Activated CD8-positive, alpha-beta memory T cell treated with anti-CD3 and anti-CD28 coated beads for 36 hours (primary cell): Measurements from ENCODE around the gene GMEB2. TPM values are rescaled to one million over a fixed set of nuclear protein-coding genes. Genes with fewer than 3 reads are reported as not detected.
"Not testable (repeated sequence)": the region's sequence is repeated elsewhere in the genome, so short reads cannot be mapped to it uniquely, and the experiment has no call there.

ENCODE experiments used
- CTCF ChIA-PET: fragments of 350-600 bp; sonication (Branson Sonifier 250); formaldehyde crosslinking; loops from one replicate; lab custom pipeline; 2021; ENCODE audit warnings: antibody characterized with exemption; lab: Charles Lee
- POLR2A ChIA-PET: fragments of 350-600 bp; sonication (Branson Sonifier 250); formaldehyde crosslinking; loops from one replicate; lab custom pipeline; 2021; ENCODE audit warnings: antibody characterized with exemption; lab: Charles Lee
- total RNA-seq, 2 experiments: library from RNA; stranded (reverse); gene quantifications; one replicate each; pipeline ENCODE4 v1.2.3, GENCODE V29; 2021

GMEB2 gene
- total RNA-seq, 2 experiments from 2014 or later = 12.7 to 13.3 TPM

GRCh38 chr20:63659370-63659769, 32.5 kb upstream of the GMEB2 start:
- ChIA-PET POLR2A (no interaction called here), CTCF (no interaction called here)

- ChIA-PET CTCF (interaction anchor here (0.8 to 1.6 kb wide), 6 partner anchors 11 to 297 kb away, joined by 3 to 8 read pairs (median 3); partner anchors contain the start of genes PTK6 and UCKL1), POLR2A (interaction anchor here (0.8 to 1.7 kb wide), 7 partner anchors 17 to 206 kb away, joined by 3 to 10 read pairs (median 4); partner anchors contain the start of genes GMEB2, PPDPF, PTK6 and TPD52L2)
Measured at GRCh38 chr20:63658749-63659187, 31.9 kb upstream of the GMEB2 start.

GRCh38 chr20:63657937-63658748, 31.2 kb upstream of the GMEB2 start, which contains the start of gene RTEL1:
Gene RTEL1, plus strand, starts transcription at chr20:63658312. Its CDS starts 1,091 bp downstream, at chr20:63659403.
- ChIA-PET CTCF (interaction anchor here (0.7 to 1.6 kb wide), 7 partner anchors 10 to 402 kb away, joined by 3 to 8 read pairs (median 3); partner anchors contain the start of genes PTK6 and UCKL1), POLR2A (interaction anchor here (0.8 to 1.7 kb wide), 7 partner anchors 16 to 207 kb away, joined by 3 to 10 read pairs (median 4); partner anchors contain the start of genes GMEB2, PPDPF, PTK6 and TPD52L2)

GRCh38 chr20:63657260-63657936, 30.5 kb upstream of the GMEB2 start:
- ChIA-PET POLR2A (interaction anchor here (1.0 to 1.7 kb wide), 6 partner anchors 15 to 208 kb away, joined by 3 to 10 read pairs (median 5); partner anchors contain the start of genes GMEB2, PPDPF, PTK6 and TPD52L2), CTCF (interaction anchor here (1.0 to 1.6 kb wide), 3 partner anchors 9 to 120 kb away, joined by 3 to 8 read pairs (median 6); partner anchors contain the start of gene PTK6)

- POLR2A ChIA-PET = interaction anchor here (0.7 kb wide), 1 partner anchor 128 kb away, joined by 3 read pairs; no protein-coding TSS in a partner anchor
- CTCF ChIA-PET = no interaction called here
Measured at GRCh38 chr20:63656451-63656850, 29.6 kb upstream of the GMEB2 start.

GRCh38 chr20:63655249-63655648, 28.3 kb upstream of the GMEB2 start:
- CTCF ChIA-PET = no interaction called here
- POLR2A ChIA-PET = no interaction called here

- CTCF ChIA-PET = interaction anchor here (0.7 to 2.1 kb wide), 4 partner anchors 12 to 319 kb away, joined by 3 to 5 read pairs (median 4); no protein-coding TSS in a partner anchor
- POLR2A ChIA-PET = interaction anchor here (0.5 to 1.1 kb wide), 2 partner anchors 29 to 80 kb away, joined by 3 to 4 read pairs; partner anchors contain the start of gene HELZ2
Measured at GRCh38 chr20:63653974-63654668, 27.2 kb upstream of the GMEB2 start.

- ChIA-PET POLR2A (interaction anchor here (0.5 to 1.1 kb wide), 3 partner anchors 26 to 79 kb away, joined by 3 to 4 read pairs (median 3); partner anchors contain the start of genes GMEB2 and HELZ2), CTCF (interaction anchor here (0.6 to 2.1 kb wide), 4 partner anchors 11 to 320 kb away, joined by 3 to 5 read pairs (median 4); no protein-coding TSS in a partner anchor)
Measured at GRCh38 chr20:63653041-63653973, 26.4 kb upstream of the GMEB2 start, which contains the start of gene STMN3. Gene STMN3, minus strand, starts transcription at chr20:63653424. Its CDS starts 79 bp downstream, at chr20:63653345.

GRCh38 chr20:63652192-63652980, 25.5 kb upstream of the GMEB2 start:
- CTCF ChIA-PET = interaction anchor here (1.7 to 2.1 kb wide), 2 partner anchors 10 to 115 kb away, joined by 4 to 5 read pairs; partner anchors contain the start of gene PTK6
- POLR2A ChIA-PET = interaction anchor here (1.3 kb wide), 1 partner anchor 10 kb away, joined by 8 read pairs; no protein-coding TSS in a partner anchor

GRCh38 chr20:63651942-63652191, 25.0 kb upstream of the GMEB2 start:
- POLR2A ChIA-PET = interaction anchor here (1.3 kb wide), 1 partner anchor 10 kb away, joined by 8 read pairs; no protein-coding TSS in a partner anchor
- CTCF ChIA-PET = interaction anchor here (1.7 kb wide), 1 partner anchor 114 kb away, joined by 4 read pairs; the partner anchor contains the start of gene PTK6

GRCh38 chr20:63650486-63650885, 23.6 kb upstream of the GMEB2 start:
- CTCF ChIA-PET, POLR2A ChIA-PET: not testable (repeated sequence)

- ChIA-PET POLR2A (no interaction called here), CTCF (no interaction called here)
Measured at GRCh38 chr20:63648895-63649589, 22.1 kb upstream of the GMEB2 start.

- ChIA-PET CTCF (interaction anchor here (0.6 to 1.0 kb wide), 2 partner anchors 10 to 420 kb away, joined by 3 to 6 read pairs; partner anchors contain the start of gene RTEL1), POLR2A (no interaction called here)
Measured at GRCh38 chr20:63648190-63648589, 21.3 kb upstream of the GMEB2 start.

GRCh38 chr20:63645218-63645617, 18.3 kb upstream of the GMEB2 start:
- CTCF ChIA-PET = no interaction called here
- POLR2A ChIA-PET = no interaction called here

GRCh38 chr20:63643946-63644345, 17.0 kb upstream of the GMEB2 start:
- CTCF ChIA-PET = interaction anchor here (1.6 kb wide), 1 partner anchor 220 kb away, joined by 3 read pairs; no protein-coding TSS in a partner anchor
- POLR2A ChIA-PET = no interaction called here

GRCh38 chr20:63643499-63643898, 16.6 kb upstream of the GMEB2 start:
- POLR2A ChIA-PET = no interaction called here
- CTCF ChIA-PET = interaction anchor here (1.6 to 2.8 kb wide), 2 partner anchors 105 to 221 kb away, joined by 3 to 14 read pairs; partner anchors contain the start of gene PTK6
